SU-DHL-6 (cell line): ENCODE results near the gene AEN.

Experiments
- H2AFZ ChIP-seq: fragments of 200-600 bp; sonication (generic); 2 replicates; pipeline ENCODE4 v1.6.1; 2014; ENCODE audit warnings: low read depth, mild to moderate bottlenecking, moderate library complexity, mixed read lengths, antibody characterized with exemption, low read length; ENCODE audit not compliant: severe bottlenecking
- H3F3A ChIP-seq: fragments of 200-600 bp; shearing (Covaris generic); 2 replicates; pipeline ENCODE4 v1.6.0; 2016; ENCODE audit warnings: antibody characterized with exemption, mild to moderate bottlenecking; ENCODE audit not compliant: insufficient read depth
- H3K27ac ChIP-seq: fragments of 200-600 bp; sonication (generic); 2 replicates; pipeline ENCODE4 v1.5.1; 2016; ENCODE audit warnings: low read depth, mild to moderate bottlenecking, low read length, moderate library complexity, mixed read lengths
- H3K27me3 ChIP-seq: fragments of 200-600 bp; sonication (generic), shearing (Covaris generic); 2 replicates; pipeline ENCODE4 v1.6.0; 2014; ENCODE audit warnings: mild to moderate bottlenecking, low read length
- H3K36me3 ChIP-seq: fragments of 200-600 bp; sonication (generic); 2 replicates; pipeline ENCODE4 v1.6.1; 2014; ENCODE audit warnings: mild to moderate bottlenecking, low read length, mixed read lengths
- H3K4me2 ChIP-seq: fragments of 300-600, 200-600 bp; shearing (Covaris generic), sonication (generic); 2 replicates; pipeline ENCODE4 v1.6.0; 2014; ENCODE audit warnings: low read length, low read depth, mild to moderate bottlenecking; ENCODE audit not compliant: poor library complexity, severe bottlenecking
- H3K4me3 ChIP-seq: fragments of 200-600 bp; sonication (generic); 2 replicates; pipeline ENCODE4 v1.5.1; 2014; ENCODE audit warnings: antibody characterized with exemption, low read length, mild to moderate bottlenecking, mixed read lengths; ENCODE audit not compliant: insufficient read depth, poor library complexity, severe bottlenecking
- H3K79me2 ChIP-seq: fragments of 200-600 bp; sonication (generic); 2 replicates; pipeline ENCODE4 v1.6.1; 2014; ENCODE audit warnings: mild to moderate bottlenecking, low read length, moderate library complexity; ENCODE audit not compliant: insufficient read depth
- H3K9ac ChIP-seq: fragments of 200-600 bp; sonication (generic); 2 replicates; pipeline ENCODE4 v1.7.0; 2014; ENCODE audit warnings: mild to moderate bottlenecking, low read length
- H3K9me2 ChIP-seq: fragments of 200-600 bp; sonication (generic); replicated peaks from 2 replicates; pipeline ENCODE4 v1.6.1; 2014; ENCODE audit warnings: low read length; ENCODE audit not compliant: insufficient read depth
- H3K9me3 ChIP-seq: fragments of 200-600 bp; sonication (generic); 2 replicates; pipeline ENCODE4 v1.6.1; 2014; ENCODE audit warnings: low read length, mixed read lengths; ENCODE audit not compliant: insufficient read depth
- H4K20me1 ChIP-seq: fragments of 200-600 bp; sonication (generic); 2 replicates; pipeline ENCODE4 v1.6.1; 2014; ENCODE audit warnings: low read depth, mild to moderate bottlenecking, antibody characterized with exemption, low read length, moderate library complexity, mixed read lengths
- CTCF ChIP-seq: fragments of 200-600 bp; sonication (generic); IDR thresholded peaks from one replicate; pipeline ENCODE4 v1.5.1; 2017; ENCODE audit warnings: antibody characterized with exemption, mild to moderate bottlenecking, low read length, moderate library complexity; ENCODE audit not compliant: insufficient read depth, poor library complexity, severe bottlenecking
- EZH2phosphoT487 ChIP-seq: fragments of 200-600 bp; sonication (generic), shearing (Covaris generic); conservative IDR thresholded peaks from 2 replicates; pipeline ENCODE4 v1.6.1; 2018; ENCODE audit warnings: mild to moderate bottlenecking, antibody characterized with exemption, low read length, moderate library complexity, mixed read lengths

The AEN gene

DNA sequence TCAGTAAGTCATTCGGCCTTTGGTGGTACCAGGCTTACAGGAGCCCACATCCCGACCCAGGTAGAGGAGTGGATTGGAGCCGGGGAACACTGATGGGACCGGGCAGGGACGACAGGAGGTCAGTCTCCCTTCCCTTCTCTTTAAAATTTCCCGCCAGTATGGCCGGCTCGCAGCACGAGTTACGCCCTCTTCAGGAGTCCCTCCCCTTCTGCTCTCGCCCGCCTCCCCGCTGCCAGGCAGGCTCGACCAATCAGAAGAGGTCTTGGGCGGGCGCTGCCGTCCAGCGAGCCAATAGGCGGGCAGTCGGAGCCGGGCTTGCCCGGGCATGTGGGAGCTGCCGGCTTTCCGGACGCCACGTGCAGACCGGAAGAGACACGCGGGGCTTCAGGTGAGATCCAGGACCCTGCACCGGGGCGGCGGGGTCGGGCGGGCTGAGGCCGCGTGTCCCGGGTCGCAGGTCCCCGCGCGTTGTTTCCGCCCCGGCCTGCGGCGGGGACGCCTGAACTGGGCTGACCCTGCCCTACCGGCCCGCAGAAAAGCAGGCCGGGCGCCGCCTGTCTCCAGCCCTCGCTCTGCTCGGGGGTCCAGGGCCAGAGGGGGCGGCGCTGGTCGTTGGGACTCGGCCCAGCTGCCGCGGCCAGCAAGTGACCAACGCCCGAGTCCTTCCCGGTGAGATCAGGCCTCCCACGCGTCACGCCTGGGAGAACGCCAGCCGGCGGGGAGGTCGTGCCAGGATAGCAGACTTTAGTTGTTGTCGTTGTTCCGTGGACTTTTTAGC lies at the start of gene AEN:
AEN (plus strand) TSS at position 346 of the 778 bp plus-strand sequence. CDS start 4,870 bp downstream, outside the sequence.
- H3K4me2 ChIP-seq = peak within 1 kb of the TSS; percentile 78
- no peaks in the 10 kb centered on the region for H3K9me3 ChIP-seq
- TF ChIP-seq CTCF (no peak), EZH2phosphoT487 (no peak)
- H3K27me3 ChIP-seq = no peaks in the 10 kb centered on the region
- no peaks in the 10 kb centered on the region for H3K36me3 ChIP-seq
- peaks cover 15% of the 10 kb centered on the region; the same call in 1 of the 2 replicates for H4K20me1 ChIP-seq
- peak within 1 kb of the TSS; percentile 96 for H3K9ac ChIP-seq
- peaks cover 48% of the 10 kb centered on the region for H3K79me2 ChIP-seq
- H3F3A ChIP-seq = no peaks in the 10 kb centered on the region
- peak within 1 kb of the TSS; percentile 80 for H3K27ac ChIP-seq
- peak within 1 kb of the TSS; percentile 70 for H3K4me3 ChIP-seq
- H2AFZ ChIP-seq = peak within 1 kb of the TSS; percentile 82
- no peaks in the 10 kb centered on the region for H3K9me2 ChIP-seq

GRCh38 chr15:88571852-88572259 lies 49.3 kb upstream of the AEN start:
- no peak overlapping the region for H3K4me3 ChIP-seq
- H4K20me1 ChIP-seq = no peaks in the 10 kb centered on the region
- no peaks in the 10 kb centered on the region for H3K36me3 ChIP-seq
- no peaks in the 10 kb centered on the region for H3K27me3 ChIP-seq
- TF ChIP-seq CTCF (no peak), EZH2phosphoT487 (no peak)
- no peak overlapping the region for H3K27ac ChIP-seq
- H3K9ac ChIP-seq = no peak overlapping the region
- no peaks in the 10 kb centered on the region for H3K79me2 ChIP-seq
- H2AFZ ChIP-seq = no peak overlapping the region
- no peaks in the 10 kb centered on the region for H3K9me3 ChIP-seq
- no peak overlapping the region for H3K4me2 ChIP-seq
- H3F3A ChIP-seq = no peaks in the 10 kb centered on the region
- no peaks in the 10 kb centered on the region for H3K9me2 ChIP-seq

GRCh38 chr15:88574077-88574476 lies 47.1 kb upstream of the AEN start:
- Histone ChIP-seq H3K9me2 (no peaks in the 10 kb centered on the region), H3K27me3 (no peaks in the 10 kb centered on the region)
- TF ChIP-seq EZH2phosphoT487 (no peak), CTCF (no peak)

More at GRCh38 chr15:88574077-88574476, 47.1 kb upstream of the AEN start:
- Histone ChIP-seq H3K27ac (no peak overlapping the region), H3K4me3 (no peak overlapping the region), H3K4me2 (no peak overlapping the region), H4K20me1 (no peaks in the 10 kb centered on the region), H3K36me3 (no peaks in the 10 kb centered on the region), H2AFZ (no peak overlapping the region), H3K79me2 (no peaks in the 10 kb centered on the region), H3K9ac (no peak overlapping the region), H3K9me3 (no peaks in the 10 kb centered on the region), H3F3A (no peaks in the 10 kb centered on the region)
